ENCODE results near the gene CAB39L.

- TF ChIP-seq CTCF (IDR thresholded peaks at IDR 0.05; ENCODE audit: poor library complexity, severe bottlenecking), result no peak
- TF ChIP-seq EZH2 (IDR thresholded peaks at IDR 0.05; ENCODE audit: borderline replicate concordance, insufficient read depth, low read length, poor library complexity, severe bottlenecking), result no peak
- no peak for TF ChIP-seq RAD21 (conservative IDR thresholded peaks at IDR 0.05)
- TF ChIP-seq REST (IDR thresholded peaks at IDR 0.05; ENCODE audit: borderline replicate concordance), result no peak
- no peak for TF ChIP-seq POLR2AphosphoS5 (IDR thresholded peaks at IDR 0.05)
- no peak for TF ChIP-seq TAF1 (IDR thresholded peaks at IDR 0.05; ENCODE audit: low read depth)
- TF ChIP-seq EP300 (conservative IDR thresholded peaks at IDR 0.05; ENCODE audit: poor library complexity, severe bottlenecking), result no peak
These were observed 69.1 kb downstream of the CAB39L start for GRCh38 chr13:49374585-49375290.
